NT2/D1 (cell line): ENCODE measurements around the gene POLRMT.

Experiments
- SUZ12 ChIP-seq: IDR thresholded peaks from 2 replicates; pipeline ENCODE4 v1.6.1; 2011; ENCODE audit not compliant: insufficient read length, insufficient read depth; ENCODE audit errors: extremely low read depth
- YY1 ChIP-seq: IDR thresholded peaks from 2 replicates; pipeline ENCODE4 v1.6.1; 2011; ENCODE audit not compliant: insufficient read length, insufficient read depth
- ZNF274 ChIP-seq: IDR thresholded peaks from 2 replicates; pipeline ENCODE4 v1.6.1; 2011; ENCODE audit warnings: mild to moderate bottlenecking, low read depth, low read length

DNA sequence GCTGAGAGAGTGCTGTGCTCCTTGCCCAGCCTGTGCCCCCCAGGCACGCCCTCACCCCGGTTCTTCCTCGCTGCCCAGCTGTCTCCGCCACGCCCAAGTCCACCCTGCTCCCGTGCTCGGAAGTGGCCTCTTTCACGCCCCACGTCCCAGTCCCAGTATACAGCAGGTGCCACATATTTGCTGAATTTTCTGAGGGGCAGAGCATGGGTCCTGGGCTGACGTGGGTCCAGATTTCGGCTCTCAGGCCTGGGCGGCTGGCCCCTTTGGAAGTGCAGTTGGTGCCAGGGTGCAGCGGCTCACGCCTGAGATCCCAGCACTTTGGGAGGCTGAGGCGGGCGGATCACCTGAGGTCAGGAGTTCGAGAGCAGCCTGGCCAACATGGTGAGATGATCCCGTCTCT is 40.3 kb downstream of the POLRMT start:
- TF ChIP-seq YY1 (no peak), ZNF274 (no peak), SUZ12 (no peak)
